ENCODE data around the gene COL24A1.

- TF ChIP-seq CTCF (IDR thresholded peaks at IDR 0.05) (no peak), POLR2A (IDR thresholded peaks at IDR 0.05) (no peak)
Measured at GRCh38 chr1:85975912-85976371, 180.6 kb downstream of the COL24A1 start.

Measured in sigmoid colon (tissue), 3 donors.